Right atrium auricular region (tissue), 2 donors: ENCODE data around the gene SEMA4D. TPM values are rescaled to one million over a fixed set of nuclear protein-coding genes. Genes with fewer than 3 reads are reported as not detected.

Source experiments
- DNase-seq: peaks from one replicate; pipeline ENCODE4 v3.0.0-alpha.2; 2019; ENCODE audit warnings: low spot score
- H3K27ac ChIP-seq, 2 donors: fragments of 200-600 bp; sonication (generic); 1 replicate in 1 of 2; 2 replicates in 1 of 2; pipeline ENCODE4 v1.5.1; 2016 to 2019
- H3K27me3 ChIP-seq, 2 donors: fragments of 200-600 bp; sonication (generic); one replicate each; pipeline versions ENCODE4 v1.5.1 to v1.6.0; 2017 to 2019
- H3K36me3 ChIP-seq: fragments of 200-600 bp; sonication (generic); one replicate; pipeline ENCODE4 v1.5.1; 2016
- H3K4me1 ChIP-seq, 2 donors: fragments of 200-600 bp; sonication (generic); one replicate each; pipeline versions ENCODE4 v1.5.1 to v1.6.0; 2017 to 2019
- H3K4me3 ChIP-seq, 2 donors: fragments of 200-600 bp; sonication (generic); 1 replicate in 1 of 2; 2 replicates in 1 of 2; pipeline ENCODE4 v1.5.1; 2017 to 2019; ENCODE audit warnings: mild to moderate bottlenecking in 1 of 2, moderate library complexity in 1 of 2
- H3K9me3 ChIP-seq, 2 donors: fragments of 200-600 bp; sonication (generic); one replicate each; pipeline ENCODE4 v1.5.1; 2019
- total RNA-seq, 2 donors: library from RNA; depleted of rRNA; stranded (reverse); fragments of >200 nt; gene quantifications; one replicate each; pipeline ENCODE4 v1.1.0, GENCODE V29; 2016
- TF ChIP-seq, protein P1 (sequence below), 2 donors: fragments of 200-600 bp; sonication (generic); IDR thresholded peaks; one replicate each; pipeline ENCODE4 v1.5.1; 2019; ENCODE audit warnings: antibody characterized with exemption in 2 of 2

Gene SEMA4D
- total RNA-seq, 2 donors from 2014 or later = 14.6 to 22.1 TPM

DNA sequence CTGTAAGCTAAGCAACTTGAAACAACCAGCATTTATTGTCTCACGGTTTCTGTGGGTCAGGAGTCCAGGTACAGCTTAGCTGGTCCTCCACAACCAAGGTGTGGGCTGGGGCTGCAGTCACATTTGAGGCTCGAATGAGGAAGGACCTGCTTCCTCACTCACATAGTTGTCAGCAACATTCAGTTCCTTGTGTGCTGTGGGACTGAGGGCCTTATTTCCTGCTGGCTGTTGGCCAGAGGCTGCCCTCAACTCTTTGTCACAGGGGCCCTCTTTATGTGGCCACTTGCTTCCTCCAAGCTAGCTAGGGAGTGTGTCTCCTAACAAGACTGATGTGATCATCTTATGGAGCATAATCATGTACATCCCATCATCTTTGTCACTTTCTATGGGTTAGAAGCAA, 29.2 kb upstream of the SEMA4D start:
- H3K27ac ChIP-seq = no peak overlapping the region

DNA sequence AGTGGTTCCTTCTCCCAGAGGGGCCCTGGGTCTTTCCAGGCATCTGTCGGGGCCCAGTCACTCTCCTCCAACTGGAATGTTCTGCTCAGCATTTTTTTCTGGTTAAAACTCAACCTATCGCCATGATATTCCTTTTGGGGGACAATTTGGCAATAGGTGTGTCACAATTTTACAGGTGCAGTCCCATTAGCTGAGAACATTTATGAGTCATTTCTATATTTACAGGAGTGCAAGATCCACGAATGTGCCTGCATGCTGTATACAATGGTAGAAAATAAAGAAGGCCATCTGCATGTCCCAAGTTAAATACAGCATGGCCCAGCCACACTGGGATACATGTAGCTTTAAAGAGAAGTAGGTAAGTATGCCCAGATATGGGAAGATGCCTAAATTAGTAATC, 28.8 kb upstream of the SEMA4D start:
- no peaks in the 10 kb centered on the region for H3K4me1 ChIP-seq
- DNase-seq = no peak
- no peak overlapping the region for H3K27ac ChIP-seq

More for the DNA sequence above, 29.2 kb upstream of the SEMA4D start:
- H3K4me3 ChIP-seq = no peak overlapping the region
- no peaks in the 10 kb centered on the region for H3K36me3 ChIP-seq
- DNase-seq = peak; percentile 65
- no peaks in the 10 kb centered on the region for H3K27me3 ChIP-seq
- no peaks in the 10 kb centered on the region for H3K9me3 ChIP-seq
- TF ChIP-seq, protein P1, sequence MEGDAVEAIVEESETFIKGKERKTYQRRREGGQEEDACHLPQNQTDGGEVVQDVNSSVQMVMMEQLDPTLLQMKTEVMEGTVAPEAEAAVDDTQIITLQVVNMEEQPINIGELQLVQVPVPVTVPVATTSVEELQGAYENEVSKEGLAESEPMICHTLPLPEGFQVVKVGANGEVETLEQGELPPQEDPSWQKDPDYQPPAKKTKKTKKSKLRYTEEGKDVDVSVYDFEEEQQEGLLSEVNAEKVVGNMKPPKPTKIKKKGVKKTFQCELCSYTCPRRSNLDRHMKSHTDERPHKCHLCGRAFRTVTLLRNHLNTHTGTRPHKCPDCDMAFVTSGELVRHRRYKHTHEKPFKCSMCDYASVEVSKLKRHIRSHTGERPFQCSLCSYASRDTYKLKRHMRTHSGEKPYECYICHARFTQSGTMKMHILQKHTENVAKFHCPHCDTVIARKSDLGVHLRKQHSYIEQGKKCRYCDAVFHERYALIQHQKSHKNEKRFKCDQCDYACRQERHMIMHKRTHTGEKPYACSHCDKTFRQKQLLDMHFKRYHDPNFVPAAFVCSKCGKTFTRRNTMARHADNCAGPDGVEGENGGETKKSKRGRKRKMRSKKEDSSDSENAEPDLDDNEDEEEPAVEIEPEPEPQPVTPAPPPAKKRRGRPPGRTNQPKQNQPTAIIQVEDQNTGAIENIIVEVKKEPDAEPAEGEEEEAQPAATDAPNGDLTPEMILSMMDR (IDR thresholded peaks at IDR 0.05) = no peak
- H3K4me1 ChIP-seq = no peaks in the 10 kb centered on the region

DNA sequence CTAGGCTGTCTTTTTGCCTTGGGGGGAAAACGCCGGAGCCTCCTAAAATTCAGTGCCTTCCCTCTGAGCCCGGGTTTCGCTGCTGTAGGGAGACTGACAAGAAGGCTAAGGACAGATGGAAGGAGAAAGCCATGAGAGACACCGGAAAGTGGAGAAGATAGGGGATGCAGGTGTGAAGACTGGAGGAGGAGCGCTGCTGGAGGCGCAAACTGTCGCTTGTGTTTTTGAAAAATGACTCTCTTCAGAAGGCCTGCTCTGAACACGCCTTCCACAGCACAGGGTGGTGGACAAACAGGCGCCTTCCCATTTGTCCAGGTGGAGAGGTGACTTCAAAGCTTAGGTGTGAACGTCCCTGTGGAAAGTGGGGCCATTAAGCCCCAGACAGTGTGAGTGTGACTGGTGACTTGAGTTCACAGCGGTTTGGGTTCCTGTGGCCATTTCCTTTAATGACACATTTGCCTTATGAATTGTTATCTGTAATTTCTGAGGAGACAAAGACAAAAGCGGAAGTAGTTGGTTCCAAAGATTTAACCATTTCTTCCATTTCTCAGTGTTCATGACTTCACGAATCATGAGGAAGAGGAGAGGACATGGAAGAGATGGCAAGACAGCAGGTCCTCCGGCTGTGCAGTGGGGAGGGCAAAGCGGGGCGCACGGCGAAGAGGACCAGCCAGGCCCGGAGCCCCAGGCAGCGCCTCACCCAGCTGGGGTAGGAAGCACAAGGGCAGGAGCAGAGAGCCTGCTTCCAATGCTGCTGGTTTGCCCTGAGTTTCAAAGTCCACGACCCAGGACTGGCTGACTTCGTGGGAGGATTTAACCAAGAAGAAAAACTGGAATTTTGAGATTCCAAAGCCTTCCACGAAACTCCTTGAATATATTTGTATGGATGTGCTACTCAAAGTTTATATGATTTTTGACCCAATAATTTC, 27.8 kb upstream of the SEMA4D start:
- Histone ChIP-seq H3K4me3 (no peak overlapping the region), H3K27me3 (no peaks in the 10 kb centered on the region), H3K4me1 (no peaks in the 10 kb centered on the region), H3K9me3 (no peaks in the 10 kb centered on the region), H3K36me3 (no peaks in the 10 kb centered on the region), H3K27ac (no peak overlapping the region)
- DNase-seq = no peak
- TF ChIP-seq, protein P1 (IDR thresholded peaks at IDR 0.05) = no peak

More for the DNA sequence above, 28.8 kb upstream of the SEMA4D start:
- H3K27me3 ChIP-seq = no peaks in the 10 kb centered on the region
- no peaks in the 10 kb centered on the region for H3K9me3 ChIP-seq
- no peak overlapping the region for H3K4me3 ChIP-seq
- TF ChIP-seq, protein P1 (IDR thresholded peaks at IDR 0.05) = no peak
- no peaks in the 10 kb centered on the region for H3K36me3 ChIP-seq

DNA sequence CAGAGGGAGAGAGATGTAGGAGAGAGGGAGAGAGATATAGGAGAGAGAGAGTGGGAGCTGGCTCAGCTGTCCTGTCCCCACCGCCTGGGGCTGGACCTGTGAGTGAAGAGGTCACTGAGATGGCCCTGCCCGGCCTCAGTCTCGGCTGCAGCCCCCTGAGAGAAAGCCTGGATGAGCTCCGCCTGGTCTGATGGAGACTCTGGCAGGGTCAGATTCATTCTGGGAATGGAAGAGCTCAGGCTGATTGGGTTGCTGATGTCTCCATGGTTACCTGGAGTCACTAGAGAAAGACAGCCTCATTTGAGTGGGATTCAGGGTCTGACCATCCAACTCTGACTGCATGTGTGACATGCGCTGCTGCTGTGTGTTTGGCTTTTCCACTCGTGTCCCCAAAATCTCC, 27.1 kb upstream of the SEMA4D start:
- no peaks in the 10 kb centered on the region for H3K4me1 ChIP-seq
- no peaks in the 10 kb centered on the region for H3K9me3 ChIP-seq
- H3K27me3 ChIP-seq = no peaks in the 10 kb centered on the region
- H3K36me3 ChIP-seq = no peaks in the 10 kb centered on the region
- H3K27ac ChIP-seq = no peak overlapping the region
- no peak for DNase-seq
- TF ChIP-seq, protein P1 (IDR thresholded peaks at IDR 0.05) = no peak
- H3K4me3 ChIP-seq = no peak overlapping the region

DNA sequence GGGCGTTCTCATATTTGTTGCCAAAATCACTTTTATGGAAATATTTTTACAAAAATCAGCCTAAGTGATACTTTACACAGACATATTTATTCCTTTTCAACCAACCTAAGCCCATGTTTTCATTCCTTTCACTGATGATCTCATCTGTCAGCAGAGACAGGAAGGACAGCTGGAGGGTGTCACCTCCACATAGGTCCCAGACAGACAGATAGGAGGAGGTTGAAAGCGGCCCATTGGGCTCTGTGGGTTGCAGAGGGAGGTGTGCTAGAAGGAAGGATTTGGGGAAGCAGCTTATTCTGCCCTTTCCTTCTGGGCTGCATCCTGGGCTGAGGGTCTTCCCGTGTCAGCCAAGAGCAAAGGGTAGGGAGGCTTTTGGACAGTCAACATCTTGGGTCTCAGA, 26.0 kb upstream of the SEMA4D start:
- H3K36me3 ChIP-seq = no peaks in the 10 kb centered on the region
- H3K27me3 ChIP-seq = no peaks in the 10 kb centered on the region
- H3K27ac ChIP-seq = no peak overlapping the region
- no peak for DNase-seq
- TF ChIP-seq, protein P1 (IDR thresholded peaks at IDR 0.05) = no peak
- no peaks in the 10 kb centered on the region for H3K4me1 ChIP-seq
- H3K4me3 ChIP-seq = no peak overlapping the region
- no peaks in the 10 kb centered on the region for H3K9me3 ChIP-seq
